ENCODE results near the gene IL5.
A peak's percentile ranks its signal among the peaks of the same experiment; 100 is the strongest.
"Not testable (repeated sequence)": the region's sequence is repeated elsewhere in the genome, so short reads cannot be mapped to it uniquely, and the experiment has no call there.

IL5 gene

GRCh38 chr5:132543472-132544201, at the start of gene IL5:
TSS of gene IL5 (minus strand) at chr5:132543522. CDS start at chr5:132543478, 44 bp downstream.
- Mint-ChIP-seq H3K36me3 (ENCODE audit: low read depth) (no peaks in the 10 kb centered on the region), H3K27ac (peak within 1 kb of the TSS; percentile 28), H3K4me1 (ENCODE audit: low read depth) (peaks cover 29% of the 10 kb centered on the region), H3K4me3 (no peak within 1 kb of the TSS), H3K9me3 (no peaks in the 10 kb centered on the region), H3K27me3 (ENCODE audit: low read depth) (peaks cover under 1% of the 10 kb centered on the region)
- no peak for DNase-seq (ENCODE audit: low spot score)

GRCh38 chr5:132592521-132592920, 49.2 kb upstream of the IL5 start:
- Mint-ChIP-seq H3K4me1 (ENCODE audit: low read depth) (peaks cover 4% of the 10 kb centered on the region), H3K9me3 (no peaks in the 10 kb centered on the region), H3K27me3 (ENCODE audit: low read depth) (no peaks in the 10 kb centered on the region), H3K4me3 (no peak overlapping the region), H3K36me3 (ENCODE audit: low read depth) (peaks cover 63% of the 10 kb centered on the region), H3K27ac (no peak overlapping the region)
- DNase-seq (ENCODE audit: low spot score): no peak

- H3K4me1 Mint-ChIP-seq (ENCODE audit: low read depth): peaks cover 6% of the 10 kb centered on the region
These were observed 47.8 kb upstream of the IL5 start for GRCh38 chr5:132591145-132591544.

GRCh38 chr5:132589467-132589866, 46.1 kb upstream of the IL5 start:
- H3K4me1 Mint-ChIP-seq (ENCODE audit: low read depth): peaks cover 12% of the 10 kb centered on the region
- no peak overlapping the region for H3K4me3 Mint-ChIP-seq
- no peaks in the 10 kb centered on the region for H3K9me3 Mint-ChIP-seq
- no peaks in the 10 kb centered on the region for H3K27me3 Mint-ChIP-seq (ENCODE audit: low read depth)
- no peak overlapping the region for H3K27ac Mint-ChIP-seq
- no peak for DNase-seq (ENCODE audit: low spot score)
- peaks cover 56% of the 10 kb centered on the region for H3K36me3 Mint-ChIP-seq (ENCODE audit: low read depth)

More at GRCh38 chr5:132591145-132591544, 47.8 kb upstream of the IL5 start:
- DNase-seq (ENCODE audit: low spot score): no peak
- Mint-ChIP-seq H3K27ac (no peak overlapping the region), H3K27me3 (ENCODE audit: low read depth) (no peaks in the 10 kb centered on the region), H3K9me3 (no peaks in the 10 kb centered on the region), H3K4me3 (no peak overlapping the region), H3K36me3 (ENCODE audit: low read depth) (peaks cover 58% of the 10 kb centered on the region)

- Mint-ChIP-seq H3K36me3 (ENCODE audit: low read depth) (peaks cover 59% of the 10 kb centered on the region), H3K4me1 (ENCODE audit: low read depth) (peaks cover 18% of the 10 kb centered on the region), H3K27me3 (ENCODE audit: low read depth) (no peaks in the 10 kb centered on the region), H3K4me3 (no peak overlapping the region), H3K9me3 (no peaks in the 10 kb centered on the region), H3K27ac (no peak overlapping the region)
- DNase-seq (ENCODE audit: low spot score): no peak
These were observed 42.7 kb upstream of the IL5 start for GRCh38 chr5:132586063-132586462.

GRCh38 chr5:132584560-132584959, 41.2 kb upstream of the IL5 start:
- not testable (repeated sequence) for H3K9me3 Mint-ChIP-seq; H3K27me3 Mint-ChIP-seq (ENCODE audit: low read depth); DNase-seq (ENCODE audit: low spot score); H3K4me3 Mint-ChIP-seq; H3K27ac Mint-ChIP-seq
- peaks cover 53% of the 10 kb centered on the region for H3K36me3 Mint-ChIP-seq (ENCODE audit: low read depth)
- peaks cover 16% of the 10 kb centered on the region for H3K4me1 Mint-ChIP-seq (ENCODE audit: low read depth)

- H3K36me3 Mint-ChIP-seq (ENCODE audit: low read depth): peaks cover 57% of the 10 kb centered on the region
- peaks cover 5% of the 10 kb centered on the region for H3K4me1 Mint-ChIP-seq (ENCODE audit: low read depth)
- H3K9me3 Mint-ChIP-seq: peaks cover 8% of the 10 kb centered on the region
- H3K27me3 Mint-ChIP-seq (ENCODE audit: low read depth): no peaks in the 10 kb centered on the region
- no peak for DNase-seq (ENCODE audit: low spot score)
- no peak overlapping the region for H3K27ac Mint-ChIP-seq
- H3K4me3 Mint-ChIP-seq: no peak overlapping the region
These were observed 32.8 kb upstream of the IL5 start for GRCh38 chr5:132576123-132576522.

- peaks cover 26% of the 10 kb centered on the region for H3K4me1 Mint-ChIP-seq (ENCODE audit: low read depth)
- peaks cover 5% of the 10 kb centered on the region for H3K9me3 Mint-ChIP-seq
- no peak for DNase-seq (ENCODE audit: low spot score)
- H3K4me3 Mint-ChIP-seq: peak overlapping the region; percentile 9
- no peak overlapping the region for H3K27ac Mint-ChIP-seq
- no peaks in the 10 kb centered on the region for H3K27me3 Mint-ChIP-seq (ENCODE audit: low read depth)
- peaks cover 42% of the 10 kb centered on the region for H3K36me3 Mint-ChIP-seq (ENCODE audit: low read depth)
These were observed 23.3 kb upstream of the IL5 start for GRCh38 chr5:132566657-132567056.

GRCh38 chr5:132564555-132564954, 21.2 kb upstream of the IL5 start:
- H3K4me1 Mint-ChIP-seq (ENCODE audit: low read depth): peaks cover 19% of the 10 kb centered on the region
- H3K36me3 Mint-ChIP-seq (ENCODE audit: low read depth): peaks cover 35% of the 10 kb centered on the region
- not testable (repeated sequence) for H3K27me3 Mint-ChIP-seq (ENCODE audit: low read depth); H3K27ac Mint-ChIP-seq; H3K4me3 Mint-ChIP-seq; DNase-seq (ENCODE audit: low spot score); H3K9me3 Mint-ChIP-seq

- peaks cover 20% of the 10 kb centered on the region for H3K36me3 Mint-ChIP-seq (ENCODE audit: low read depth)
- H3K4me3 Mint-ChIP-seq: no peak overlapping the region
- no peaks in the 10 kb centered on the region for H3K27me3 Mint-ChIP-seq (ENCODE audit: low read depth)
These were observed 18.3 kb upstream of the IL5 start for GRCh38 chr5:132561601-132562000.

GRCh38 chr5:132559383-132560060, 16.2 kb upstream of the IL5 start:
- H3K36me3 Mint-ChIP-seq (ENCODE audit: low read depth): peaks cover 20% of the 10 kb centered on the region
- peak overlapping the region; percentile 37 for H3K4me3 Mint-ChIP-seq
- H3K27me3 Mint-ChIP-seq (ENCODE audit: low read depth): no peaks in the 10 kb centered on the region
- H3K27ac Mint-ChIP-seq: peak overlapping the region; percentile 24
- H3K9me3 Mint-ChIP-seq: peaks cover 14% of the 10 kb centered on the region
- peaks cover 29% of the 10 kb centered on the region for H3K4me1 Mint-ChIP-seq (ENCODE audit: low read depth)
- no peak for DNase-seq (ENCODE audit: low spot score)

More at GRCh38 chr5:132561601-132562000, 18.3 kb upstream of the IL5 start:
- no peak for DNase-seq (ENCODE audit: low spot score)
- peaks cover 24% of the 10 kb centered on the region for H3K4me1 Mint-ChIP-seq (ENCODE audit: low read depth)
- peaks cover 7% of the 10 kb centered on the region for H3K9me3 Mint-ChIP-seq
- H3K27ac Mint-ChIP-seq: no peak overlapping the region

GRCh38 chr5:132557478-132558172, 14.3 kb upstream of the IL5 start:
- H3K27ac Mint-ChIP-seq: peak overlapping the region; percentile 92
- no peak for DNase-seq (ENCODE audit: low spot score)

GRCh38 chr5:132556763-132557477, 13.6 kb upstream of the IL5 start, which contains the start of gene RAD50:
TSS of gene RAD50 (plus strand) at chr5:132556977. CDS start at chr5:132557325, 348 bp downstream.
- H3K4me3 Mint-ChIP-seq: peak within 1 kb of the TSS; percentile 97
- no peaks in the 10 kb centered on the region for H3K27me3 Mint-ChIP-seq (ENCODE audit: low read depth)
- H3K36me3 Mint-ChIP-seq (ENCODE audit: low read depth): peaks cover 20% of the 10 kb centered on the region
- peak; percentile 92 for DNase-seq (ENCODE audit: low spot score)
- H3K27ac Mint-ChIP-seq: peak within 1 kb of the TSS; percentile 92
- peaks cover 14% of the 10 kb centered on the region for H3K9me3 Mint-ChIP-seq
- peaks cover 29% of the 10 kb centered on the region for H3K4me1 Mint-ChIP-seq (ENCODE audit: low read depth)

More at GRCh38 chr5:132557478-132558172, 14.3 kb upstream of the IL5 start:
- no peaks in the 10 kb centered on the region for H3K27me3 Mint-ChIP-seq (ENCODE audit: low read depth)
- peaks cover 20% of the 10 kb centered on the region for H3K36me3 Mint-ChIP-seq (ENCODE audit: low read depth)
- H3K9me3 Mint-ChIP-seq: peaks cover 14% of the 10 kb centered on the region
- H3K4me3 Mint-ChIP-seq: peak overlapping the region; percentile 97
- peaks cover 29% of the 10 kb centered on the region for H3K4me1 Mint-ChIP-seq (ENCODE audit: low read depth)
